ENCODE measurements around the gene SMARCC1.

Gene SMARCC1

GRCh38 chr3:47556351-47556750 lies 225.3 kb downstream of the SMARCC1 start:
- TF ChIP-seq, protein P1, sequence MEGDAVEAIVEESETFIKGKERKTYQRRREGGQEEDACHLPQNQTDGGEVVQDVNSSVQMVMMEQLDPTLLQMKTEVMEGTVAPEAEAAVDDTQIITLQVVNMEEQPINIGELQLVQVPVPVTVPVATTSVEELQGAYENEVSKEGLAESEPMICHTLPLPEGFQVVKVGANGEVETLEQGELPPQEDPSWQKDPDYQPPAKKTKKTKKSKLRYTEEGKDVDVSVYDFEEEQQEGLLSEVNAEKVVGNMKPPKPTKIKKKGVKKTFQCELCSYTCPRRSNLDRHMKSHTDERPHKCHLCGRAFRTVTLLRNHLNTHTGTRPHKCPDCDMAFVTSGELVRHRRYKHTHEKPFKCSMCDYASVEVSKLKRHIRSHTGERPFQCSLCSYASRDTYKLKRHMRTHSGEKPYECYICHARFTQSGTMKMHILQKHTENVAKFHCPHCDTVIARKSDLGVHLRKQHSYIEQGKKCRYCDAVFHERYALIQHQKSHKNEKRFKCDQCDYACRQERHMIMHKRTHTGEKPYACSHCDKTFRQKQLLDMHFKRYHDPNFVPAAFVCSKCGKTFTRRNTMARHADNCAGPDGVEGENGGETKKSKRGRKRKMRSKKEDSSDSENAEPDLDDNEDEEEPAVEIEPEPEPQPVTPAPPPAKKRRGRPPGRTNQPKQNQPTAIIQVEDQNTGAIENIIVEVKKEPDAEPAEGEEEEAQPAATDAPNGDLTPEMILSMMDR (IDR thresholded peaks at IDR 0.05; ENCODE audit: insufficient read depth, low read length, poor library complexity, severe bottlenecking) = no peak
- no peak for TF ChIP-seq EZH2phosphoT487 (conservative IDR thresholded peaks at IDR 0.05; ENCODE audit: low read length)
- Histone ChIP-seq H3K79me2 (ENCODE audit: insufficient read depth, low read length) (no peaks in the 10 kb centered on the region), H3F3A (ENCODE audit: insufficient read depth) (no peaks in the 10 kb centered on the region), H3K4me3 (ENCODE audit: insufficient read depth, low read length, poor library complexity, severe bottlenecking) (no peak overlapping the region), H3K9me2 (replicated peaks; ENCODE audit: insufficient read depth, low read length) (no peaks in the 10 kb centered on the region), H2AFZ (ENCODE audit: low read depth, low read length, severe bottlenecking) (no peak overlapping the region), H3K27me3 (ENCODE audit: low read length) (no peaks in the 10 kb centered on the region), H3K27ac (ENCODE audit: low read depth, low read length) (no peak overlapping the region), H3K9ac (ENCODE audit: low read length) (no peak overlapping the region), H3K9me3 (ENCODE audit: insufficient read depth, low read length) (no peaks in the 10 kb centered on the region), H3K36me3 (ENCODE audit: low read length) (no peaks in the 10 kb centered on the region), H4K20me1 (ENCODE audit: low read depth, low read length) (no peaks in the 10 kb centered on the region), H3K4me2 (ENCODE audit: low read depth, low read length, poor library complexity, severe bottlenecking) (no peak overlapping the region)

- H3K9me2 ChIP-seq (replicated peaks; ENCODE audit: insufficient read depth, low read length) = no peaks in the 10 kb centered on the region
Observed at GRCh38 chr3:47554335-47554734, 227.4 kb downstream of the SMARCC1 start.

GRCh38 chr3:47553407-47553806 lies 228.3 kb downstream of the SMARCC1 start:
- TF ChIP-seq EZH2phosphoT487 (conservative IDR thresholded peaks at IDR 0.05; ENCODE audit: low read length) = no peak
- TF ChIP-seq, protein P1 (IDR thresholded peaks at IDR 0.05; ENCODE audit: insufficient read depth, low read length, poor library complexity, severe bottlenecking) = no peak
- Histone ChIP-seq H3K9ac (ENCODE audit: low read length) (no peak overlapping the region), H3F3A (ENCODE audit: insufficient read depth) (no peaks in the 10 kb centered on the region), H3K4me2 (ENCODE audit: low read depth, low read length, poor library complexity, severe bottlenecking) (no peak overlapping the region), H4K20me1 (ENCODE audit: low read depth, low read length) (no peaks in the 10 kb centered on the region), H3K9me3 (ENCODE audit: insufficient read depth, low read length) (no peaks in the 10 kb centered on the region), H2AFZ (ENCODE audit: low read depth, low read length, severe bottlenecking) (no peak overlapping the region), H3K27me3 (ENCODE audit: low read length) (no peaks in the 10 kb centered on the region), H3K27ac (ENCODE audit: low read depth, low read length) (no peak overlapping the region), H3K79me2 (ENCODE audit: insufficient read depth, low read length) (no peaks in the 10 kb centered on the region), H3K36me3 (ENCODE audit: low read length) (no peaks in the 10 kb centered on the region), H3K4me3 (ENCODE audit: insufficient read depth, low read length, poor library complexity, severe bottlenecking) (no peak overlapping the region), H3K9me2 (replicated peaks; ENCODE audit: insufficient read depth, low read length) (no peaks in the 10 kb centered on the region)

More at GRCh38 chr3:47554335-47554734, 227.4 kb downstream of the SMARCC1 start:
- no peak overlapping the region for H2AFZ ChIP-seq (ENCODE audit: low read depth, low read length, severe bottlenecking)
- no peaks in the 10 kb centered on the region for H4K20me1 ChIP-seq (ENCODE audit: low read depth, low read length)
- H3F3A ChIP-seq (ENCODE audit: insufficient read depth) = no peaks in the 10 kb centered on the region
- no peaks in the 10 kb centered on the region for H3K79me2 ChIP-seq (ENCODE audit: insufficient read depth, low read length)
- H3K27me3 ChIP-seq (ENCODE audit: low read length) = no peaks in the 10 kb centered on the region
- H3K9me3 ChIP-seq (ENCODE audit: insufficient read depth, low read length) = no peaks in the 10 kb centered on the region
- H3K4me3 ChIP-seq (ENCODE audit: insufficient read depth, low read length, poor library complexity, severe bottlenecking) = no peak overlapping the region
- H3K4me2 ChIP-seq (ENCODE audit: low read depth, low read length, poor library complexity, severe bottlenecking) = no peak overlapping the region
- H3K36me3 ChIP-seq (ENCODE audit: low read length) = no peaks in the 10 kb centered on the region
- H3K9ac ChIP-seq (ENCODE audit: low read length) = no peak overlapping the region
- H3K27ac ChIP-seq (ENCODE audit: low read depth, low read length) = no peak overlapping the region
- TF ChIP-seq, protein P1 (IDR thresholded peaks at IDR 0.05; ENCODE audit: insufficient read depth, low read length, poor library complexity, severe bottlenecking) = no peak
- TF ChIP-seq EZH2phosphoT487 (conservative IDR thresholded peaks at IDR 0.05; ENCODE audit: low read length) = no peak
